ENCODE data around the gene PRM3.
"Not testable (repeated sequence)": the region's sequence is repeated elsewhere in the genome, so short reads cannot be mapped to it uniquely, and the experiment has no call there.

PRM3 gene

GRCh38 chr16:11306381-11306780, 33.0 kb upstream of the PRM3 start:
- no peak for DNase-seq (ENCODE audit: low spot score)
- FAIRE-seq = no peak

DNA sequence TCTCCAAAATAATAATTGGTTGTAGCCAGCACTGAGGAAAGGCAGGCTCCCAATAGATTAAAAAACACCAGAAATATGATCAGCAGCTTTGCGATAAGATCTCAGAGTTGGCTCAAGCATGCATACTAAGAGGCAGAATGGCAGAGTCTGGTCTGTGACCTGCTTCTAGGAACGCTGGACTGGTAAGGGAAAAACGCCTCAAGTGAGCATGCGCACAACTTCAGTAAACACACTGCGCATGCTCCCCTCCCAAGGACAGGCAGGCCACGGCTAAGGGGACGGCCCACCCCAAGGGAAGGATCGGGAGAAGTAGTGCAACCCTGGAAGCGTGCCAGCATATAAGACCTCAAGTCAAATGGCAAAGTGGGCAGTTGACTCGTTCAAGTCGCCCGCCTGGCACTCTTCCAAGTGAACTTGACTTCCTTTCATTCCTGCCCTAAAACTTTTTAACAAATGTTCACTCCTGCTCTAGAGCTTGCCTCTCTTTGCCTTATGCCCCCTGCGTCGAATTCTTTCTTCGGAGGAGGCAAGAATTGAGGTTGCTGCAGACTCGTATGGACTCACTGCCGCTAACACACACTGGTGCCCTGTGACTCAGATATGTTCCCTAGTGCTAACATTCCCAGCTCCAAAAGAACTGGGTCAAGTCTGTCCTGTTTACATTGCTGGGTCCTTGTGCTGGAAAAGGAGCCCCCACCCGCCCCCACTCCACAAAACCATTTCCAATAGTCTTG, 30.1 kb upstream of the PRM3 start:
- DNase-seq (ENCODE audit: low spot score) = peak; percentile 53
- FAIRE-seq = no peak

DNA sequence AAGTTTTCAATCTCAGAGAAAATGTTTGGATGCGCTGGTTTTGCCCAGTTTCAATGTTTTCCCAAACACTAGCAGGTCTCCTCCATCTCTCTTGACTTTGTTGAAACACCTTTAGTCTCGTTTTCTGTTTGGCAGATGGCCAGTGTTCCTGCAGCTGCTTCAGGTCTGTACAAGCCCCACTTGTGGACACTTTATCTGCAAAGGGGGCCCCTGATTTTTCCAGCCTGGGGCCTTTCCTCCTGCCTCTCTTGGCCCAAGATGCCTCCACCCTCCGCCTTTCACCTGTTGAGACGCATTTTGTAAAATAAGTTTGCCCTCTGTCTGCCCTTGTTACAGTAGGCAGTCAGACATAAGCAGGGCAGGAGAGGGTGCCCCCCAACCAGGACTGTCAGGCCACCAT, 29.5 kb upstream of the PRM3 start:
- FAIRE-seq (no peak), DNase-seq (ENCODE audit: low spot score) (no peak)

GRCh38 chr16:11301645-11302501, 28.4 kb upstream of the PRM3 start:
- no peak for DNase-seq (ENCODE audit: low spot score)
- no peak for FAIRE-seq

DNA sequence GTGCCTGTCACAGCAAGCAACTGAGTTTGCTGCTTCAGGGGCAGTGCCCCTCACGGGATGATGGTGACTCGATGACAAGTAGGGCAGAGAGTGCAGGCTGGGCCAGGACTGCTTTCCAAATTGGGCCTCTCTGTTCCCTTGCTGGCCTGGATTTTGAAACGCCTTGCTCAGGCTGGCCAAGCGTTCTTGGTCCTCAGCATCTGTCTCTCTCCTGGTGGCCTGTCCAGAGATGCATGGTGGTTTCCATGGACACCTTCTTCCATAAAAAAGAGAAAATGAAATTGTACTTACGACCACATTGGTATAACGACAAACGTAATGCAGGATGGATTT, 27.1 kb upstream of the PRM3 start:
- DNase-seq (ENCODE audit: low spot score) (no peak), FAIRE-seq (no peak)

GRCh38 chr16:11299865-11300559, 26.6 kb upstream of the PRM3 start:
- FAIRE-seq (no peak), DNase-seq (ENCODE audit: low spot score) (no peak)

DNA sequence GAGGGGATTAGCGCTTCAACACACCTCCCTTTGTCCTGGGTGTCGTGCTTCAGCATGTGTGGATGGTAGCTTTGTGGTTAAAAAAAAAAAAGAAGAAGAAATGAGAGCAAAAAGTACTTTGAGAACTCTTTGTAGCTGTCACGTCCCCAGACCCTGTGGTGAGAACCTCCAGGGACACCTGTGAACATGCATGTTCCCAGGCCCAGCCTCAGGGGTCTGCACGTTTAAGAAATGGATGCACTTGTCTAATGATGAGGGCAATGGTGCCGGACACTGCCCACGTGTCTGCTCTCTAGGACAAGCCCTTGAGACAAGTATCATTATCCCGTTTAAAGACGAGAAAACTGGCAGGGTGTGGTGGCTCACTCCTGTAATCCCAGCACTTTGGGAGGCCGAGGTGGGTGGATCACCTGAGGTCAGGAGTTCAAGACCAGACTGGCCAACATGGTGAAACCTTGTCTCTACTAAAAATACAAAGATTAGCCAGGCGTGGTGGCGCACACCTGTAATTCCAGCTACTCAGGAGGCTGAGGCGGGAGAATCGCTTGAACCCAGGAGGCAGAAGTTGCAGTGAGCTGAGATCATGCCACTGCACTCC, 25.6 kb upstream of the PRM3 start:
- not testable (repeated sequence) for DNase-seq (ENCODE audit: low spot score)

GRCh38 chr16:11298143-11298900, 24.9 kb upstream of the PRM3 start:
- DNase-seq (ENCODE audit: low spot score) = no peak
- no peak for FAIRE-seq

More for the DNA sequence above, 25.6 kb upstream of the PRM3 start:
- not testable (repeated sequence) for FAIRE-seq

DNA sequence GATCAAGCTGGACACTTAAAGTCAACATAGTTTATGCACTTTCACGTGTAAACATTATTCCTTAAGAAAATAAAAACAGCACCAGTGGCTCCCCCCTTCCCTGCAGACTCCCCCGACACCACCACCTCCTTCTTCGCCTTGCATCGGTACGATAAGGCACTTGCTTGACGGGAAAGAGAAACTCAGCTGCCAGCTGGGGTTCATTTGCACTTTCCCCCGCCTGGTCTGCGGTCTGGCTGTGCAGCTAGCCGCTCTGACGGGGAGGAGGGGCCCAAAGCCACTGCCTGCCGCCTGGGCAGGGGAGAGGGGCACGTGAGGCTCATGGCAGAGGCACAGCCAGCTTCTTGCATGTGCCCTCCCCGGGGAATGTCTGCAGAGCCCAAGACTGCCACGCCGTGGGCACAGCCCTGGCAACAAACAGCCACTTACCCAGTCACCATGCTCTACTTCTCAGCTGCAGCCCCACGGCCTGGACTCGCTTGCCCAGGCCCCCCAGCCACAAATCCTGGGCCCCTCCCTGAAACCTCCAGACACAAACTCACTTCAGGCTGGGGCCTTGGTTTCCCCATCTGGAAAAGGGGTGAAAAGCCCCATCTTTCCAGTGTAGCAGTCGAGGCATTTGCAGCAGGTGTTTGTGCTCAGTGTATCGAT, 24.2 kb upstream of the PRM3 start:
- FAIRE-seq (no peak), DNase-seq (ENCODE audit: low spot score) (peak; percentile 70)

- DNase-seq (ENCODE audit: low spot score) = no peak
- FAIRE-seq = no peak
These were observed 23.5 kb upstream of the PRM3 start for GRCh38 chr16:11296706-11297491.

- FAIRE-seq = no peak
These were observed 22.9 kb upstream of the PRM3 start for GRCh38 chr16:11296351-11296705.

DNA sequence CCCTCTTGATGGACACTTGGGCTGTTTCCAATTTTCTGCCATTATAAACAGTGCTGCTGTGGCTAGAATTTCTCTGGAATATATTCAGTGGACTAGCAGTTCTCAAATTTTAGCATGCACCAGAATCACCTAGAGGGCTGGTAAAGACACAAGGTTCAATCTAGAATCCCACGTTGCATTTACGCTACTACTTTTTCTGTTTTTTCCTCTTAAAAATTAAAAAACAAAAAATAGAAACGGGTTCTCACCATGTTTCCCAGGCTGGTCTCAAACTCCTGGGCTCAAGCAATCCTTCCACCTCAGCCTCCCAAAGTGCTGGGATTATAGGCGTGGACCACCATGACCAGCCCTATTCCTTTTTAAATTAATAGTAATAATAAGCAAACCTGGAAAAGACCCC, 22.2 kb upstream of the PRM3 start:
- no peak for FAIRE-seq
- DNase-seq (ENCODE audit: low spot score) = no peak

More at GRCh38 chr16:11296351-11296705, 22.9 kb upstream of the PRM3 start:
- DNase-seq (ENCODE audit: low spot score) = no peak

- DNase-seq (ENCODE audit: low spot score) (no peak), FAIRE-seq (no peak)
These were observed 18.8 kb upstream of the PRM3 start for GRCh38 chr16:11292076-11292748.

- DNase-seq (ENCODE audit: low spot score) (no peak), FAIRE-seq (no peak)
These were observed 17.8 kb upstream of the PRM3 start for GRCh38 chr16:11291091-11291703.

- FAIRE-seq = no peak
- DNase-seq (ENCODE audit: low spot score) = no peak
These were observed 16.9 kb upstream of the PRM3 start for GRCh38 chr16:11290102-11290893.

DNA sequence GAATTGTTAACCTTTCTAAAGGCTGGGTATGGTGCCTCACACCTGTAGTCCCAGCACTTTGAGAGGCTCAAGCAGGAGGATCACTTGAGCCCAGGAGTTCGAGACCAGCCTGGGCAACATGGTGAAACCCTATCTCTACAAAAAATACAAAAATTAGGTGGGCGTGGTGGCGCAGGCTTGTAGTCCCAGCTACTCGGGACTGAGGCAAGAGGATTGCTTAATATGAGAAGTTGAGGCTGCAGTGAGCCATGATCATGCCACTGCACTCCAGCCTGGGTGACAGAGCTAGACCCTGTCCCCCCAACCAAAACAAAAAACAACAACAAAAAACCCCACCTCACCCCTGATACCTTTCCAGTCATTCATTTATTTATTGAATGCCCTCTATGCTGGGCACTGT, 16.3 kb upstream of the PRM3 start:
- DNase-seq (ENCODE audit: low spot score); FAIRE-seq: not testable (repeated sequence)

DNA sequence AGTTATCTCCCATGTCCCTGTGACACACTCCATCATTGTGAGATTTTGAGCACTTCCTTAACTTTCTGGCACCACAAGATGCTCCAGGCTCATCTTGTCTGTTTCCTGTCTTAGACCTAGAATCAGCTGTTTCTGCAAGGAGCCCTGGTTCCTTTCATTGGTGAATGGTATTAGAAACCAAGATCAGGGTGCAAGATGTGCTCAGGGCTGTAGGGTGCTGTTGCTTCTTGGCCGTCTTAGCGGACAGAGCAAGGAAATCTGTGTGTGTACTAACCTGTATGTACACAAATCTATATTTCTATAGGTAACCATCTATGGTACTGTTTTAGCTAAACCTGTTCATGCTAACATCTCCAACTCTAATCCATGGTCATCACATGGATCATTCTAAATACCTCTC, 15.8 kb upstream of the PRM3 start:
- no peak for FAIRE-seq
- no peak for DNase-seq (ENCODE audit: low spot score)

DNA sequence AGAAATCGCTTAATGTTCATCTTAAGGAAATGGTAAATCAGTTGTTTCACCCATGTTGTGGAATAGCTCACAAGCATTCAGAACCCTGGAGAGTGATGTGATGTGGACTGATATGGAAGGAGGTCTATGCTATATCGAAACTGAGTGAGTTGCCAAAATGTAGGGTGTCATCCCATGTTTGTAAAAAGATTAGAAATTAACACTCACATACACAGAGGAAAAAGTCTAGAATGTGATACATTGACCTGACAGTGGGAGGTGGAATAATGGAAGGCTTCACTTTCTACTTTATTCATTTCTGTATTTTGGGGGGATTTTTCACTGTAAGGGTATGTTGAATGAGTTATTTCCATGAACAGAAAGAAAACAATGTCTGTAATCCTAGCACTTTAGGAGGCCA, 12.4 kb upstream of the PRM3 start:
- FAIRE-seq (no peak), DNase-seq (ENCODE audit: low spot score) (no peak)
